NCI-H1930 (cell line): Measurements from ENCODE around the gene MCF2L2.
"Not testable (repeated sequence)": the region's sequence is repeated elsewhere in the genome, so short reads cannot be mapped to it uniquely, and the experiment has no call there.

Source experiments
- DNase-seq, 2 experiments: peaks; one replicate each; lab custom pipeline; 2025; lab: John Stamatoyannopoulos, UW

The MCF2L2 gene

DNA sequence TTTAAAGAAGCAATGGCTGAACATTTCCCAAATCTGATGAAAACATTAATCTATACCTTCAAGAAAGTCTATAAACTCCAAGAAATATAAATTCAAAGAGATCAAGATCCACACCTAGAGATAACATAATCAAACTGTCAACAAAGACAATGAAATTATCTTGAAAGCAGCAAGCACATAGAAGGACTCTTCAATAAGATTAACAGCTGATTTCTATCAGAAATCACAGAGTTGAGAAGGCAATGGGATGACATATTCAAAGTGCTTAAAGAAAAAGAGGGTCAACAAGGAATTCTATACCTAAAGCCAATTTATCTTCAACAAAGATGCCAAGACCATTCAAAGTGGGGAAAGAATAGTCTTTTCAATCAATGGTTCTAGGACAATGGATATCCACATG lies 224.7 kb downstream of the MCF2L2 start:
- DNase-seq, result no peak

DNA sequence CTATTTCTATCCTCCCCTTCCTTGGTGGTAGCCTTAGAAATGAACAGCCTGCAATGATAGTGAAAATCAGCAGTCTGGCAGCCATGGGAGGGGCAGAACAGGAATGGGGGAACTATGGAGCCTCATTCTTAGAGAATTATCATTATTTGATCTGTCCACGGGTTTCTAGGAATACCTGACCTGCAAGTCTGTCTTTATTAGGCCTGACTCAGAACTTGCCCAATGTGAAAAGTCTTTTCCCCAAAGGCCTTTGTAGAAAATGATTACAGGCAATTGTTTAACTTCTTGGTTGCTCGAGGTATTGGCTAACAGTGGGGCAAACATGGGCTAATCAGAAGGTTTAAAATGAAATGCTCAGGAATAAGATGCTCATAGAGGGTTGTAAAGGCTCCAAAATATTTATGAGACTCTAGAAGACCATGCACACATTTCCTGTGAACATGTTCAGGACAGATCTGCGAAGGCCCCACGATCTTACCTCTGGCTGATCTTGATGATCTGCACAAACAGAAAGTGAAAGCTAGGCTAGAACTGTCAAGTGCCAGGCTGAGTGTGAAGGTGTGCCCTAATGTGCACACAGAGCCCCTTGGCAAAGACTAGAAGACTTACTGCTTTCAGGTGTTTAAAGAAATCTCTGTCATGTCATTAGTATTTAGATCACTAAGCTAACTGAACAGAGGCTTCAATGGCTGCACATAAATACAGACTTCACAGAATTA lies 226.3 kb downstream of the MCF2L2 start:
- DNase-seq, result no peak

DNA sequence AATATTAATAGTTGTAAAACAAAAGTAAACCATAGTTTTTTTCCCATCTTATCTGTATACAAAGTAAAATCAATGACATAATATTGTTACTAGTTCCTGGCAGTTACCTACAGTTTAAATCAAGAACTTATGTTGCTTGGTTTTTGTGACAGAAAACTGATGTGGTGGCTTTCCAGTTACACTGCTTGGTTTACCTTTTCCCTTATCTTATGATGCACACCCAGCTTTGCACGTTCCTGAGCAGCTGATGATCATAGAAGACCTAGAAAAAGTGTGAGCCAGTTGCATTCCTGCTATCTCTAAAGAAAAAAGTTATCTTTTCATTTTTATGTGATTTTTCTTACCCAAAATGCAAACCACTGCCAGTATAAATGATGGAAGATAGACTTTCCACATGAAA lies 229.5 kb downstream of the MCF2L2 start:
- no peak for DNase-seq

DNA sequence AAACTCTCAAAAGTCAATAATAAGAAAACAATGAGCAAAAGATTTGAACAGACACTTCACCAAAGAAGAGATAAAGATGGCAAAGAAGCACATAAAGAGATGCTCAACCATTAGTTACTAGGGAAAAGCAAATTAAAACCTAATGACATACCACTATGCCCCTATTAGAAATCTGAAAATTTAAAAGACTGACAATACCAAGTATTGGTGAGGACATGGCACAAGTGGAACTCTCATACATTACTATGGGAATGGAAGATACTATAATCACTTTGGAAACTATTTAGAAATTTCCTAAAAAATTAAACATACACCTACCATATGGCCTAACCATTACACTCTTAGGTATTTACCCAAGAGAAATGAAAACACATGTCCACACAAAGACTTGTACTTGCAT lies 230.7 kb downstream of the MCF2L2 start:
- no peak for DNase-seq

DNA sequence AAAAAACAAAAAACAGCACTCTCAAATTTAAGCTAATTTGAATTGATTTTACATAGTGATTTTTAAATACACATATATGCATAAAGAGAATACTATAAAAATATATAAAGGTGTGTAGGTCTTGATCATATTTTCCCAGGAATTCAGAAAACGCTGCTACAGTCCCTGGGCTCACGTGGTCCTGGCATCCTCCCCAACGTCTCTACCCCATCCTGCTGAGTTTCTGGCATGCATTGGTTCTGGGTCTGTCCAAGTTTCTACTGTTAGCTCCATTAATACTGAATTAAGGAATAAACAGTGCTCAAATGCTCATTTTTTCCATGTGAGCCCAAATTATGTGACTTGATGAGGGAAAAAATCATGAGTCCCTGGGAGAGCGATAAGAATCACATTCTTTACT lies 233.2 kb downstream of the MCF2L2 start:
- DNase-seq, result no peak

DNA sequence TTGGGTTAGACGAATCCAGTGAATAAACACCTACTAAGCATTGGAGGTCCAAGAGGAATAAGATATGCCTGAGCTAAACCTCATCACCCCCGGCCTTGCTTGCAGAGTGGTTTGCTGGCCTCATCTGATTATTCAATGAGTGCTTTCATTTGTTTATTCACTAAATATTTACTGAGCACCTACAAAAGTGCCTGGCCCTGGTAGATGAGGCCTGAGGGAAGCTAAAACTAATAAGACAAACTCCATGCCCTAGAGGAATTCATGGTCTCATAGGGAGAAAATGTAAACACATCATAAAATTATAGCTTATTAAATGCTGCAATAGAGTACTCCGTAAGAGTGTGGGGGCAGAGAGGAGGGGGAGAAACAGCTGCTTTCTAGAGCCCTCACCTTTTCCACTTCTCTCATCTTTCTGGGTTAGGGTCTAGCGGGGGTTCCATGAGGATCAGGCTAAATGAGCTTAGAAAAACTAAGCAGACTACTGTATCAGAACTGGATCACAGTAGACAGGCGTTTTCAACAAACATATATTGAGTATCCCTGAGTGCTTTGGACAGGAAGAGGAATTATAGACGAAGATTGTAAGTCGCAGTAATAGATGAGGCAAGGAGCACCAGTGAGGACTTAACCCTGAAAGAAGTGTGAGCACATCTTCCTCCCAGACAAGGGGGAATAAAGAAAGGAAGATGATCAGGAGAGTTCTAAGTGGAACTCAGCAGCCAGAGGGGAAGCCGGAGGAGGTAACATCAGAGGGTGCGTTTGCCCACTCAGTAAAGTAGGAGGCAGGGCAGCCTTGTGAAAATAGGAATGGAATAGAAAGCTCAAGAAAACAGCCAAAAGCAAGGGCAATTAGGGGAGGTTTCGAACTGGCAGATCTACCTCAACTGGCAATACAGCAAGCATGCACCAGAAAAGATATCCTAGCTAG lies 234.4 kb downstream of the MCF2L2 start:
- peak; percentile 28 to 57 for DNase-seq

DNA sequence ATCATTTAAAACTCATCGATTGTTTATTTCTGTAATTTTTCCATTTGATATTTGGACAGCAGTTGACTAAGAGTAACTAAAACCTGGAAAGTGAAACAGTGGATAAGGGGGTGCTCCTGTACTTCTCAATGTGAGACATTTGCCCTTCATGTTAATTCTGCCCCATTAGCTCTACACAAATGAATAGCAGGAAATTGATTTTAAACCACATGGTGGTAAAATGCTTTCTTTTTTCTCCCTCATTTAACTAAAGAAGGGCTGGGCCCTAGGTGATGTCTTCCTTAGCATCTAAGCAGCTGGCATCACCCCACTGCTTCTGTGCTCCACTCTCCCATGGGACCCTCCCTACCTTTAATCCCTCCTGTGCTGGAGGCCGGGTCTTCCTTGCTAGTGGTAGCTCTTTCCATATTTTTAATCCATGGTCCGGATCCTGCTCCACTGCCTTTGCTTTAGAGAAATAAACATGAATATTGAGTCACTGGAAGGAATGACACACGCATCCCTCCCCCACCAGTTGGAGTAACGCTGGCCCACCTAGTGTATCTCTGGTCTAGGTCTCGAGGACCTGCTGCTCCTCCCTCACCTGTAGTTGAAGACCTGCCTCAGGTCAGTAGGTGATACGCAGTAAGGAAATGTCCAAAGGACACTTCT lies 235.6 kb downstream of the MCF2L2 start:
- no peak for DNase-seq

DNA sequence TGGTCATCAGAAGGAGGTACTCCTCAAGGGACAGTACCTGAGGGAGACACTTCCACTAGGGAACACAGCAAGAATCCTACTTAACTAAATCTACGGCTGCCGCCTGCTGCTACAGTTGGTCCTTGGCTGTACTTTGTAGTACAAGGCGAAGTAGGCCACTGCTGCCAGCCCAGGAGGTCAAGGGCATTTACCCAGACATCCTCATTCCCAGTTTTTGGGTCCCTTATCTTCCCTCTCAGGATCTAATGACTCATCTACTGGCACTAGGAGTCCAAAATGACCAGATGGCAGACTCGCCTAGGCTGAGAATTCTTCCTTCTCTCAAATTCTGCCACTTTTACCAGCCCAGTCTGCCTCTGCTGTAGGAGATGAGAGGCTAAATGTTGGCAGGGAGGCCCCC lies 238.8 kb downstream of the MCF2L2 start:
- DNase-seq, result no peak

DNA sequence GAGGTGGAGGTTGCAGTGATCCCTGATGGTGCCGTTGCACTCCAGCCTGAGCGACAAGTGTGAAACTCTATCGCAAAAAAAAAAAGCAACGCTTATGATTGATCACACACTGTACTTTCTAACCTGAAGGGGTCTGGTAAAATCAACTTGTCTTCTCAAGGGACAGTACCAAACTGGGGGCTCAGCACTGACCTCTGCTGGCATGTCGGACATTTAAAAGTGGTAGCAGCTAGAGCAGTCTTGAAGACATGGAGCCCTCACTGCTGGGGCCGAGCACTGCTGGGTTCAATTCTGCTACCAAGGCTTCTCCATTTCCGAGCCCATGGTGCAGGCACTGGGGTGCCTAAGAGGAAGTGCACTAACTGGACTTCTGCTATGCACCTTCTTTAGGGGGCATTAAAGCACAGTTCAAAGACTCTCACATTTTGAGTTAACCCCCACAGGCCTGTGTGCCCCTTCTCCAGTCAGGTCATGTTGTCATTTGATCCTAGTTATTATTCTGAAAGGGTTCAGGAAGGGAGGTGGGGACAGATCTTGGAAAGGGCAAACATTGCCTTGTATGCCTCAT lies 239.4 kb downstream of the MCF2L2 start:
- no peak for DNase-seq

DNA sequence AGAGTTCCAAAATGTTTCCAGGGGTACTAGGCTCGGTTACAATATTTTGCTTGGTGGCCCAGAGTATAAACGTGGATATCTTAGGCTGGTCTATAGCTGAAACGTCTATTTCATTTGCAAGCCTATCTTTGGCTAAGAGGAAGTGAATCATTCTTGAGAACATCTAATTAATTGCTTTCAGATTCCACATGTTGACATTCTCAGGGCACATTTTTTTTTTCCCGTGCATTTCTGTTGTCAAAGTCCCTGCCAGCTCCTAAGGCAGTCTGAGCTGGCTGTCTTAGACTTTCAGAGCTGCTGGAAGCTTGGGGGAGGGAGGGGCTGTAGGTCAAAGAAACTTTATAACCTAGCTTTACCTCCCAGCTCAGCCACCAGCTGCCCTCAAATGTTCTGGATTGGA lies 242.7 kb downstream of the MCF2L2 start:
- DNase-seq, result no peak

DNA sequence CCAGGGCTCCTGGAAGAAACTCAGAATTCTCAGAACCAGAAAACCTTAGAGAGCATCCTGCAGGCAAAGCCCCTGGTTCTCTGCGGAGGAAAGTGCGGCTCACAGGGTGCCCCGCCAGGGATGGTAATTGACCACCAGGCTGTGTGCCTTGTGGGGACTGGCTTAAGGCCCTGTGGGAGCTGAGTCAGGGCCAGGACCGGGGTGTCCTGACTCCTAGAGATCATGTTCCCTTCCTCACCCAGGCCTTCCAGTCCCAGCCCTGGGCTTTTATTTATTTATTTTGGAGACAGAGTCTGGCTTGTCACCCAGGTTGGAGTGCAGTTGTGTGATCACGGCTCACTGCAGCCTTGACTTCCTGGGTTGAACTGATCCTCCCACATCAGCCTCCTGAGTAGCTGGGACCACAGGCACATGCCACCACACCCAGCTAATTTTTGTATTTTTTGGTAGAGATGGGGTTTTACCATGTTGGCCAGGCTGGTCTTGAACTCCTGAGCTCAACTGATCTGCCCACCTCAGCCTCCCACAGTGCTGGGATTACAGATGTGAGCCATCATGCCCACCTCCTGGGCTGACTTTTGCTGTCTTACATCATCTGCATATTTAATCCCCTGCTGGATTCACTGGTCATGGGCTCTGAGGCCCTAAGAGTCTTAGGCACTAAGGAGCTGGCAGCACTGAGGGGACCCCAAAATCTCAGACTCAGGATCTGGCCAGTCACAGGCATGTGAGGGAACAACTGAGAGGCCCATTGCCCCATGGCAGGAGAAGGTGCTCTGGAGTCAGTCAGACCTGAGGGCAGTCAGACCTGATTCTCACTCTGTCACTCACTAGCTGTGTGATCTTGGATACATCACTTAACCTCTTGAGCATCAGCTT lies 245.4 kb downstream of the MCF2L2 start:
- no peak for DNase-seq

DNA sequence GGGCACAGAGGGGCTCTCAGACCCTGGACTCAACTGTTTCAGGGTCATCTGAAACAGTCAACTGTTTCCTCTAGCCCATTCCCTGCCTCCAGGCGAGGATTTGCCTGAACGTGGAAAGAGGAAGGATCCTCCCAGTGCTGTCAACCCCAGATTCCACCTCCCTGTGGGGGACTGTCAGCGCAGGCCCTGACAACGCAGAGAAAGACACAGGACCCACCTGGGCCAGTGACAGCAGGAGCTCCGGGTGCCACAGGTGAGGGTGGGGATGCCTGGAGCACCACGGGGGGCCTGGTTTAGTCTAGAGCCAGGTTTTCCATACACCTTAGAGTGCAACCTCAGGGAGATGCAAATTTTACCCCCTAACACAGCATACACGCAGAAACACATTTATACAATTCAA lies 246.3 kb downstream of the MCF2L2 start:
- no peak for DNase-seq

DNA sequence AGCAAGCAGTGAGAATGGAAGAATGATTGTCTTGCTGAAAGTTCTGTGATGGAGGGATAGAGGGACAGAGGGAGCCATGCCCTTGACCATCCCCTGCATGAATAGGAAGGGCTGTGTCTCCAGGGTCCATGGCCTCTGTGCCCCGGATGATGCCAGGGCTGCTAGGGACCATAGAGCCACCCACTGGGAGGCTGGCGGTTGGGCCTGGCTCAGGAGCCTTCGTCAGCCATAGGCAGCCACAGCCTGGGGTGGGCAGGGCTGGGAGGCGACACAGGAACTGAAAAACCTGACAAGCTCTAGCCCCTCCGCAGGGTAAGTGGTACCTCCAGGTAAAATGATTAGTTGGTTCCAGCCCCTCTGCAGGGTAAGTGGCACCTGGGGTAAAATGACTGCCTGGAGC lies 246.8 kb downstream of the MCF2L2 start:
- no peak for DNase-seq

DNA sequence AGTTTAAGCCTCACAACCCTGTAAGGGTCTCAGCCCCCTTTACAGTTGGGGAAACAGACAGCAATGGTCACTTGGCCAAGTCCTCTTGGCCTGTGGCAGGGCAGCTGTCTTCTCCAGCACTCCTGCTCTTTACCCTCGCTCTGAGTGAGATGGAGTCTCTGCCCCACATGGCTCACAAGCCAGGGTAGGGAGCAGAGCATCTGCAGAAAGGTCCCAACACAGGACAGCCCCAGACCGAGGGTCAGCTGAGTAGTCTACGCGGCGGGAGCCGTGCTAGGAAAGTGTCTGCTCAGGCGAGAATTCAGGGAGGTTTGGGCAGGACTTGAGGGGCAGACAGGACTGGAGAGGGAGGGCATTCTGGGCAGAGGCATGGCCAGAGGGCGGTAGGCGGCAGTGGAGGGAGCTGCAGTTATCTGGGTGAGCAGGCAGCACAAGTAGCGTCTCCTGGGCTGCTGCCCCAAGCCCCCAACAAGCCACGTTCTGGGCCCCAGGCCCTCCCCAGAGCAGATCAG lies 247.6 kb downstream of the MCF2L2 start:
- no peak for DNase-seq

DNA sequence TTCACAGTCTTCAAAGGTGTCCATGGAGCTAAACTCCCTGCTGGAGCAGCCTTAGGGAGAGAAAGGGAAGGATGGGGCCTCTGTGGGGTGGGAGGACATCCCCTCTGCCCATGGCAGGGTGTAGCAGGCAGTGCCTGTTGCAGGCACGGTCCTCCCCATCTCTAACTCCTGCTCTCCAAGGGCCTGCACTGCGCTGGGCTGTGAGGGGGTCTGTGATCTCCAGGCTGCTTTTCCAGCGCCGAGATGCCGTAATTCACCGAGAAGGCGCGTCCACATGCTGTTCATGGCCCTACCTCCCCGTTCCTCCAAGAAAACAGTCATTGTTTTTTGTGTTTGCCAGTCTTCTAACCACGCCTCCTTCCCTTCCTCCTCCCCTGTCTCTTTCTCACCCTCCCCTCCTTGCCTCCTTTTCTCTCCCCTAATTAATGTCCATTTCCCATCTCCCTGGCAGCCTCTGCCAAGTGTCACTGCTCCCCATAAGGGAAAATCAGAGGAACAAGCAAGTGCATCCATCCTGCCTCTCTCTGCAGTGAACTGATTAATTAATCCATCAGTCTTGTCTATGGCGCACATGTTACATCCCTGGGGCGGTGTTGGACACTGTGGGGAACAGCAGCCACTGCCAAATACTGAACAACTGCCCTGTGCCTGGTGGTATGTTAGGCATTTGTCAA lies 248.2 kb downstream of the MCF2L2 start:
- no peak for DNase-seq

DNA sequence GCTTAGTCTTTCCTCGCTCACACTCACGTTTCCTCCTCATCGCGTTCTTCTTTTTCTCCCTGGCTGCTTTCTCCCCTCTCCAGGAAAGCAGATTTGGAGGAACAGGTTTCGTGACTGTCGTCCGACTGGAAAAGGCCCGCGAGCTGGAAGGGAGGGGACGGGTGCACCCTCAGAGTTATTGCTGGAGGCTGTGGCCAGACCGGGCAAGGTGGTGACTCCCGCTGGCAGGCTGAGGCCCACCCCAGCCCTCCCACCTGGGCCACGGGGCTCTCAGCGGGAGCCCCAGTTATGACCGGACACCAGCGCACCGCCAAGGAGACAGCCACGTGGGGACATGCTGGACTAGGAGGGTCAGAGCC lies 248.9 kb downstream of the MCF2L2 start:
- DNase-seq, result not testable (repeated sequence)

DNA sequence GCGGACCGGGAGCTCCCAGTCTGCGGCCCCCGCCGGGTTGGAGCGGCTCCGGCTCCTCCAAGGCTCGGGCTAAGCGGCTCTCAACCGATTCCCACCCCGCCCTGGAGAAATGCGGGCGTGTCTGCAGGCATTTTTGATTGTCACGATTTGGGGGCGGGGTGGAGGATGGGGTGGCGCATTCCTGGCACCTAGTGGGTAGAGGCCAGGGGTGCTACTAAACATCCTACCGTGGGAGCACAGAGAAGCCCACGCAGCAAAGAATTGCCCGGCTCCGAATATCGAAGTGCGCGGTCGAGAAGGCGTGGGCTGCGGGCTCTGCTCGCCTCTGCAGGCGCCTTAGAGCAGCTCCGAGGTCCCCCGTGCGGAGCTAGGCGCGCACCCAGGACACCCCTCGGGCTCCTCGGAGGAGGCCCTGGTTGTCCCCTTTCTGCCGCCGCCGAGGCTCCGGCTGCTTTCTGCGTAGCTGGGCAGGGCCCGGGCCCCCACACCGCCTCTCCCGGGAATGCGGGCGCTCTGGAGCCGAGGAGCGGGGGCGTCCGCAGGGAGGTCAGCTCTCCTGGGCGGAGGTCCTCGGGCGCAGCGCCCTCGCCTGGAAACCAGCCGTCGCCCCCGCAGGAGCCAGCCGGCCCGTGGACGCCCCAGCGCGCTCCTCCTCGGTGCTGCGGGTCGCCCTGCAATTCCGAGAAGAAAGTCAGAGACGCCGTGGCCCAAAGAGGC lies 249.4 kb downstream of the MCF2L2 start:
- no peak for DNase-seq

DNA sequence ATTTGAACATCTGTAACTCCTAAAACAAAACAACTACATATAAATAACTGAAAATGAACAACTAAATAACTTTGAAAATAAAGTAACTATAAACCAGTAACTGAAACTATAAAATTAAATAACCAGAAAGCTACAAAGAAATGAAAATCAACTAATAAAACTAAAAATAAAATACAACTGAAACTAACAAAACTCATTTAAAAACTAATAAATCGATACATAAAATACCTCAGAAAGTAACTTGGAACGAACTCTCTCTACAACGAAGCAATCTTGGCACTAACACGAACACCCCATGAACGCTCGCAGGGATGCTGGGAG lies 249.9 kb downstream of the MCF2L2 start:
- no peak for DNase-seq

DNA sequence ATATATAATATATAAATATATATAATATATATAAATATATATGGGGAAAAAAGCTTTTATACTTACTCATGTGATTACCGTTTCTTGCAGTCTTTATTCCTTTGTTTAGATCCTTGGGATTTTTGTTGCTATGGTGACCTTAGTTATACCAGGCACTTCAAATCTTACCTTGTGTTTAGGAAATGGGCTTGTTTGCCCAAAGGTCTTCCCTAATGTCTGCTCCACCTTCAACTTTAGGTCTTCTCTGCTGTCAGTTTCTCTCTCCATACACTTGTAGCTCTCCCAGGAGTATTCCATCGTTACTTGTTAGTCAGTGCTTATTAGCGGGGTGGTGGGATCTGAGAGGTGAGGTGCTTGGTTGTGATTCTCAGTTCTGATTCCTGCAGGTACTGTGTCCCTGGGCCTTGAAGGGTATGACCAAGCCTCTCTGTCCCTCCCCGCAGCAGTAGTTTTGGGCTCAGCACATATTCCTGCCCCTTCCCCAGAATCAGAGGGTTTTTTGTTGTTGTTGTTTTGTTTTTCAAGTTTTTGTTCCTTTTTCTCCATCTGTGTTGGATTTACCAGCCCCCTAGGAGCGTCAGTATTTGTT lies 256.3 kb downstream of the MCF2L2 start:
- no peak for DNase-seq

DNA sequence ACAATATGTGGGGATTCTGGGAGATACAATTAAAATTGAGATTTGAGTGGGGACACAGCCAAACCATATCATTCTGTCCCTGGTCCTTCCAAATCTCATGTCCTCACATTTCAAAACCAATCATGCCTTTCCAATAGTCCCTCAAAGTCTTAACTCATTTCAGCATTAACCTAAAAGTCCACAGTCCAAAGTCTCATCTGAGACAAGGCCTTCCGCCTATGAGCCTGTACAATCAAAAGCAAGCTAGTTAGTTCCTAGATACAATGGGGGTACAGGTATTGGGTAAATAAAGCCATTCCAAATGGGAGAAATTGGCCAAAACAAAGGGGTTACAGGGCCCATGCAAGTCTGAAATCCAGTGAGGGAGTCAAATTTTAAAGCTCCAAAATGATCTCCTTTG lies 260.4 kb downstream of the MCF2L2 start:
- not testable (repeated sequence) for DNase-seq
